ENCODE results near the gene RUNX2.

Gene RUNX2

DNA sequence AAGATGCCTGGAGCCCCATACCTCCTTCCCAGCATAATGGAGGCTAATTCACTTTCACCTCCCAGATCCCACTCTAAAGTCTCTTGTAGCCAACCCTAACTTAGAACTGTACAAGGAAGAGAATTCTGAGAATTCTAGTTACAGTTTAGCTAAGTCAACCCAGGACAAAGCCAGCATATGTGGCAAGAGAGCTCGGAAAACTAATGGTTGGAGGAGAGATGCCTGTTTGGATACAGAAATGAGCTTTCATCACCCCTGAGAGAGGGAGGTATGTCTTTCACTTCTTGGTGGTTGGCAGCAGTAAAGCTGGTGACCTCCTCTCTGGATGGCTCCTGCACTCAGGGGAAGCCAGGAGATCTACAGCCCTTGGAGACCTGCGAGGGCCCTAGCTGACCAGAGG, 302.2 kb downstream of the RUNX2 start:
- no peak for DNase-seq

DNA sequence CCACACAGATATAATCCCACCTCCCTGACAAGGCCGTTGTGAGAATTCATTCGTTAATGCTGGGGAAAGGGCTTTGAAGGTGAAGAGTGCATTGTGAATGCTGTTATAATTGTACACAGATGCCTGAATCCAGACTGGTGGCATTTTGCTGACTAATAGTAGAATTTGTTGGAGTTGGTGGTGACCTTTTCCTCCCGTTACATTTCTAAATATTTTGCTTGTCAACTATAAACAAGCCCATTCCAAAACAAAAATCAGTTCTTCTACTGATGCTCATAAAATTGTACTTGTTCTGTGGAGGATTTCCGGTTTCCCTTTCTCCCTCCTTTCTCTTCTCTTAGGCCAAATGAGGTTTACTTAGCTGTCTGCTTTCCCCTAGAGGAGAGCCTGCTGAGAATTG, 302.7 kb downstream of the RUNX2 start:
- no peak for DNase-seq

DNA sequence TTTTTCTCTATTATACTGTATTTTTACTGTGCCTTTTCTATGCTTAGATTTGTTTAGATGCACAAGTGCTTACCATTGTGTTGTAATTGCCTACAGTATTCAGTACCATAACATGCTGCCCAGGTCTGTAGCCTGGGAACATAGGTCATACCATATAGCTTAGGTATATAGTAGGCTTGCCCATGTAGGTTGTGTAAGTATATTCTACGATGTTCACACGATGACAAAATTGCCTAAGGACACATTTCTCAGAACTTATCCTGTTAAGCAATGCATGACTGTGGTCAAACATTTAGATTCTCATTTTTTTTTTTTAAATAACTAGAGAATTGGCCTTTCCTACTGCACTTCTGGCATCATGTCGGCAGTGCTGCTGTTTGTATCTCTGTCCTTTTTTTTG, 303.3 kb downstream of the RUNX2 start:
- no peak for DNase-seq

DNA sequence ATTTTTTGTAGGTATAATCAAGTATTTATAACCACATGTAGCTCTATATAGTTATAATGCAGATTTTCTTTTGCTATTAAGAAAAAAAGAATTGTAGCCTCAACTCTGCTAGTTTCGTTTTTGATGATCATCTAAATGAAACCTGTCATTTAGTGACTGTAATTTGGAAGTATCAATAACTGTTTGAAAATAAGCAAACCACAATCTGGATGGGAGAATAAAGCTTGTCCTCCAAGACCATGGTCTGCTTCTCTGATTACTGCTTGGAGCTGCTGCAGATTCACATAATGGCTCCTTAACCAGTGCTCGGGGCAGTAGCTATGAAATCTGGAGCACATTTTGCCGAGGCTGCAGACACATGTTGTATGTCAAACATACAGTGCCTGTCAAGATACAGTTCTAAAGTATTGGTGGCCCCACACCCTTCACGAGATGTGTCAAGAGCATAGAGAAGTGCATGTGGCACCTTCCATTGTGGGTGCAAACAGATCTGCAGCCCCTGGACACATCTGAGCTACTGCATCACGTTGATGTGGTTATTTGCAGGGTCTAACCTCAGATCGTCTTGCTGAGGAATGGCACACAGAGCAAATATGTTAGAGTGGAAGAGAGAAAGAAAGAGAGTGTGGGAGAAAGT, 305.3 kb downstream of the RUNX2 start:
- DNase-seq = no peak

DNA sequence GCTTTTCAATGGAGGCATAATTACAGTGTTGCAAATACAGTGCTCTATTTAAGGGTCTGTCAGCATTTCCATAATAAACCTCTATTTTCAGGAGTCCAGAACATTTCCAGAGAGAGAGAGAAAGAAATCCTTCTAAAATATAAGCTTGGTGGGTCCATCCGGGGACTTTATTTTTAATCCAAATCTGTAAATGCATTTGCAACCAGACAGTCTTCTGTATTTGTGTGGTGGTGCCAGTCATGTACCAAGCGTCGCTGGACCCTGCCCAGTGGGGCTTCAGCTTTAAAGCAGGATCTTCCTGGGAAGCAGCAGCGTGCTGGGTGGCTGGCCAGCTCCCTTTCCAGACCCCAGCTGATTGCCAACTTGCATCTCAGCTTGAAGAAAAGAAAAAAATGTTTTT, 306.1 kb downstream of the RUNX2 start:
- no peak for DNase-seq

DNA sequence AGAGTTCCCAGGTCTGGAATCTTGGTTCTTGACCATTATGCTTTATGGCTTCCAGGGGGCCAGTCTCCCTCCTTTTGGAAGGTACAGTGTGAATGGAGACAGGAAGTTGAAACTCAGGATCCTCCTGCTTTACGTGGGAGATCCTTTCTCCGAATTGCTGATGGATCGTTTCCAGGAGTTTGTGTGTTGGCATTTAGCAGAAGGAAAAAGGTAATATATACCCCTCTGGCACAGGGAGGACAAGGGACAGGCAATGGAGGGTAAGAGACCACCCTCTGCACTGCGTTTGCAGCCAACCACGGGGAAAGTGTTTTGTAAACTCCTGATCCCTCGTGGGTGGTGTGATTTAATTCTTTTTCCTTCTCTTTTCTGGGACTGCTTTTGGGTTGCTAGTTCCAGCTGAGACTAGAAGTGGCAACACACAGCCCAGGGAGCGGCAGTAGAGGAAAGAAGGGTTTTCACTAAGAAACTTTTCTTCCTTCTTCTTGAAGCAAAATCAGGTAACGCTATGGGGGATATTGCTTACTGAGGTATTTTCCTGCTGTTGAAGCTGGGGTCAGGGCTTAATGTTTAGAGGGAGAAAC, 307.2 kb downstream of the RUNX2 start:
- DNase-seq = no peak

DNA sequence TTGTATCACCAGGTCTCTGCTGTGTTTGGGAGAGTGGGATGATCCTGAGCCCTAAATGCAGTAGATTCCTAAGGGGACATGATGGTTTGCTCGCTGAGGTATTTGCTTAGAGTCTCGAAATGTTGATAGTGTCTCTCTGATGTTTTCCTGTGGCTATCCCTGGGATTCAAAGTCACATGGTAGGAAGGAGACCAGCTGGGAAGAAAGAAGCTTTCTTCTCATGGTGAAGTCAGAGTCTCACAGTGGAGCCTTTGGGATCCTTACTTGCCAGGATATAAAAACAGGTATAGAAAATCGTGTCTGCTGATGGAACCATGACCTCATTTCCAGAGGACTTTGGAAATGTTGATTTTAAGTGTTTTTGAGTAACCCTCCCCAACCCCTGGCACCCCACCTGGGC, 308.9 kb downstream of the RUNX2 start:
- no peak for DNase-seq

DNA sequence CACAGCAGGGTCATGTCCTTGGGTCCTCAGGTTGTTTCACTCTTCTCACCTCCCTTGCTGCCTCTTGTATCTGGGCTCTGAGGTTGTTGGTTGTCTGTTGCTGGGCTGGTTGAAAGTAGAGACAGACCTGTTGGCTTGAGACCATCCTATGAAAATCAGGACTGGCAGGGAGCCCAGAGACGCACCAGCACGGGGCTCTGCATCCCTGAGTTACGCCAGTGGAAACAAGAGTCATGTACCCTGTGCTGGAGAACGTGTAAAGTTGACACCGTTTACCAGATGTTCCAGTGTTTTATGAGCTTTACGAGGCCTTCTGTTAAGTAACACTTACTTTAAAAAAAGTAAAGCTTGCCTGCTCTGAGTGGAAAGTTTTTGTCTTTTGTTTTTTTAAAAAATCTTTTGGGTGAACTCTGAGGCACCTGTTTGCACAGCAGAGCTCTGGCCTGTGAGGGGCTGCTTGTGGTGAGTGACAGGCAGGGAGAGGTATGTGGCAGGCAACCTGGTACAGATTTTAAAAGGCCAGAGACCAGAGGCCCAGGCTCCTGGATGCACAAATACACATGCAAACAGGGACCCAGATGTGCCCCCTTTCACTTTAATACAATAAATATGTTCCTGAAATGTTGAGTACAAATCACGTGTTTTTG, 309.6 kb downstream of the RUNX2 start:
- no peak for DNase-seq

DNA sequence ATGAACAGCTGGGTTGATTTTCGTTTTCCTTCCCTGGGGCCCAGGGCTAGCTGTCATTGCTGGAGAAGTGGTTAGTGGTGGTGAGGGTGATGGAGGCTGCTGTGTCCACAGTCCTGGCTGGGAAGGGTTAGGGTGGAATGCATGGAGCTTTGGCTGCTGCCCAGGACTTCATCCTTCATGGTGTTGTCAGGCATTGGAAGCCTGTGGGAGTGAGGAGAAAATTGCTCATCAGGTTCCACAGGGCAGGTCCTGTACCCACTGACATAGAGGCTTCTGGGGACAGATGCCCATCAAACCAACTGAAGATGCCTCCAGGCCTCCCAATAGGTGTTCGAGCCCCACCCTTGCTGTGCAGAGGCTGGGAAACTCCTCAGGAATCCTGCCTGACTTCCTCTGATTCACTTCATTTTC, 312.0 kb downstream of the RUNX2 start:
- DNase-seq = no peak

DNA sequence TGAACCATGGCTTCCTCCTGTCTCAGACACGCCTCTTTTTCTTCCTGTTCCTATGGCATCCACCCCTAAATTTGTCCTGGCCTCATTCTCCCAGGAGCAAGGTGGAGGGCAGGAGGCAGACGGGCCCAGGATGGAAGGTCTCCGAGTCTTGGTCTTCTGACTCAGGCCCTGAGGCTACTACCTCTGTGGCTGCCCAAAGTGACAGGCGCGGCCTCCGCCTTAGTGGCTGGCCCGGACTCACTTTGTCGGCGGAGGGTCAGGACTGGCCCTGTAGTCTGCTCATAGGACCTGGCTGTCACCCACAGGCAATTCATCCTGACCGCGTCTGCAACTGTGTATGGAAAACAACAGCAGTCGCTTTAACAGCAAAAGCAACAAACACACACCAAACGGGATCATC, 312.7 kb downstream of the RUNX2 start:
- no peak for DNase-seq

DNA sequence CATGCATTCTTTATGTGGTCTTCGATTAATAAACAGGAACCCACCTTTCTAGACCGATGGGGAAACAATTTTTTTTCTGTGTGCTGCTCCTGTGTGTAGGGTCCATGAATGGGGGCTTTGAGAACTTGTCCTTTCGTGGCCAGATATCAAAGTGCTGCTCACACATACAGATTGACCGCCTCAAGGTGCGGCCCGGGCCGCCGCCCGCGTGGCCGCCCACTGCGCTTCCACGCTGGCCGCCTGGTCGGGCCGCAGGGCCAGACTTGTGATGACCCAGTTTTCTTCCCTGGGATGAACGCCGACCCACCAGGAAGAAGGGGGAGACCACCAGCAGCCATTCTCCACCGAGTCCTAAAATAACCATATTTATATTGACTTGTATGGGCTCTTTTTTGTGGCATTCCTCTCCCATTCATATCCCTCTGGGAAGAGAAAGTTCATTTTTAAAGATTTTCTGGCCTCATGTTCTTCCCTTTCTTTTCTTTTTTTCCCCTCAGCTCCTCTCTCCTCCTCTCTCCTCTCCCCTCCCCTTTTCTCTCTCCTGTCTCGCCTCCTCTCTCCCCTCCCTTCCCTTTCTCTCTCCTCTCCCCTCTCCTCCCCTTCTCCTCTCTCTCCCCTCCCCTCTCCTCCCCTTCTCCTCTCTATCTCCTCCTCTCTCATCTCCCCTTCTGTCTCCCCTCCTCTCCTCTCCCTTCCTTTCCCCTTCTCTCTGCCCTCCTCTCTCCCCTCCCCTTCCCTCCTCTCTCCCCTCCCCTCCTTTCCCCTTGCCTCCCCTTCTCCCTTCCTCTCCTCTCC, 314.4 kb downstream of the RUNX2 start:
- no peak for DNase-seq

DNA sequence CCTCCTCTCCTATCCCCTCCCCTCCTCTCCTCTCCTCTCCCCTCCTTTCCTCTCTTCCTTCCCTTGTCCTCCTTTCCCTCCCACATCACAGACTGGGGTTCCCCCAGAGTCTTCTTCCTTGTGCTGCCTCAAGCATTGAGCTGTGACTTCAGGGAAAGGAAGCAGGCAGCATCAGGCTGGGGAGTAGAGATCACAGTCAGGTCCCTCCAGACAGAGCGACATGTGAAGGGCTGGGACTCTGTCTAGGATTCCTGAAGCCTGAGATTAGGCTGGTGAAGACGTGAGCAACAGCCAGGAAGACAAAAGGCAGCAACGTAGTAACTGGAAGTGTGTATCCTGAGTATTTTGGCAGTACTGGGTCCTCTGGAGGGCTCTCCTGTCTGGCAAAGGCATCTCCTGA, 315.0 kb downstream of the RUNX2 start:
- DNase-seq = no peak

DNA sequence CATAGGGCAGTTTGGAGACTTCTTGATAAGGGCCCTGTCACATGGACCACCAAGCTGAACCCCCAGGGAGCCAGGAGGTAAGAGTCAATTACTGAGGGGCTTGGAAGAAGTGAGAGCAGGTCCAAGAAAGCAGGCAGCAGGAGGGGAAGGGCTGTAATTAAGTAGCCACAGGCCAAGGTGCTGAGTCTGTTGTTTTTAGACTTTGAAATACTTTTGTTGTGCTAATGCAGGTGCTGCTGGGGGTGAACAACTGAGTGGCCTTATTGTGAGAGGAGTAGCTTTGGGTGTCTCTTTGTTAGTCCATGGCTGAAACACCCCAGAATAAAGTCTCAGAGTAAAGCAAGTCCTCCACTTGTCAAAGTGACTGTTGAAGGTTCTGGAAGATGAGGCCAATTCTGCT, 316.6 kb downstream of the RUNX2 start:
- DNase-seq = no peak

DNA sequence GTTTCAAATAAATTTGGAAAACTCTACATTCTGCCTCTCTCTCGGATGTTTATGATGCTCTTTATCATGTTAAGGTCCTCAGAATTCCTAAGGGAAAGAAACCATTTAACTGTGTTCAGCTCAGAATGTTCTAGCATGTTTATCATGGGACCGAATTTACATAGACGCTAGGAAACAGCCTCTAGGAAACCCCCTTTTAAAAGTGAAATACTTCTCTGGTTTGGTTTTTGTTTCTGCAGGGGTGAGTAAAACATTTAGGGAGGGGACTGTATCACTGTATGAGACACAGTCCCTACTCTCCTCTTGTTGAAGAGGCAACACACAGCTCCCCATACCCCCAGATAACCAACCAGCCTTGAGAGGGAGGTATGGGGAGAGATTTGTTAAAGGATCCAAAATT, 317.2 kb downstream of the RUNX2 start:
- DNase-seq = no peak

DNA sequence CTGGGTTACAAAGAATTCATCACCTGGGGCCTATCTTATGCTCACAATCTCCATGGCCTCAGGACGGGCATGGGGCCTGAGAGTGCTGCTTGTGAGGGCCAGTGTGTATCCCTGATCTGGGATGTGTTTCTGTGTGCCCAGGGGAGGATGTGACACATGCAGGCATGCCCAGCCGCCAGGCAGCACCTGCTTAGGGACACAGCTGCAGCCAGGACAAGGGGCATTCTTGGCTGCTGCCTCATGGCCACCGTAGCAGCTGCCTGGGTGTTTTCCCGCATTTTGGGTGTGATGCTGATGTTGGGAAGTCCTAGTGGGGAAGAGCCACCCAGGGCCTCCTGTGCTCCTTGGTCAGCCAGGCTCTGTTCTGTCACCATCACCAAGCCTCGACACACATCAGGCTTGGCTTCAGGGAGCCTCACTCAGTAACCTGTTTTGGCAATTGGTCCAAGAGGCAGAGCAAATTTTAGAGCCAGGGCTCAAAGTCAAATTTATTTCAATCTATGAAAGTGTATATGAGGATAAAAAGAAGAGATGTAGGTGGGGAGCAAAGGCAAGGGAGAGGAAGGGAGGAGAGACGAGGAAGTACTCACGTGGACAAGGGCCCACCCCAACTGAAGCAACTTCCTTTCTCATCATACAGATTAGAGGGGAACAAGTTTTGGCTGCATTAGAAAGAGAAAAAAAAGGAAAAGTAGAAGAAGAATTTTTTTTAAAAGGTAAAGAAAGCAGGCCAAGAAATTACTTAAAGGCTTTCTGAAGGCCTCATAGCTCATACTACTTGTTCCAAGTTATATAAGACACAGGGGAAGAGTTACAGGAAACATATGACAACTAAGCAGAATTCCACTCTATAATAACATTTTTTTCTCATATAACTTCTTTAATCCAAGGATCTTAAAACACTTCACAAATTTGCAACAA, 319.5 kb downstream of the RUNX2 start:
- DNase-seq = no peak

DNA sequence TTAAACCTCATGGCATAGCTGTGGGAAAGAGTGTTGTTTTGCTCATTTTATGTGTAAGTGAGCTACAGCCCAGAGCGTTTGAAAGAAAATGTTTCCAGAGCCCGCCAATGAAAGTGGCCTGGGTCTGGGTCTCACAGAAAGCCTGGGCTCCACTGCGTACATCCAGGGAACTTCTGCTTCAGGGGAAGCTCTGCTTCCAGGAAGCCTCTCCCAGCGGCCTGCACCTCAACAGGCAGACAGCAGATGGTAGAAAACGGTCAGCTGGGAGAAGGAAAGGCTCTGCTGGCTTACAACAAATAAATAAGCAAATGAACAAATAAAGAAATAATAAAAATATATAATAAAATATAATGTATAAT, 320.1 kb downstream of the RUNX2 start:
- DNase-seq = no peak

DNA sequence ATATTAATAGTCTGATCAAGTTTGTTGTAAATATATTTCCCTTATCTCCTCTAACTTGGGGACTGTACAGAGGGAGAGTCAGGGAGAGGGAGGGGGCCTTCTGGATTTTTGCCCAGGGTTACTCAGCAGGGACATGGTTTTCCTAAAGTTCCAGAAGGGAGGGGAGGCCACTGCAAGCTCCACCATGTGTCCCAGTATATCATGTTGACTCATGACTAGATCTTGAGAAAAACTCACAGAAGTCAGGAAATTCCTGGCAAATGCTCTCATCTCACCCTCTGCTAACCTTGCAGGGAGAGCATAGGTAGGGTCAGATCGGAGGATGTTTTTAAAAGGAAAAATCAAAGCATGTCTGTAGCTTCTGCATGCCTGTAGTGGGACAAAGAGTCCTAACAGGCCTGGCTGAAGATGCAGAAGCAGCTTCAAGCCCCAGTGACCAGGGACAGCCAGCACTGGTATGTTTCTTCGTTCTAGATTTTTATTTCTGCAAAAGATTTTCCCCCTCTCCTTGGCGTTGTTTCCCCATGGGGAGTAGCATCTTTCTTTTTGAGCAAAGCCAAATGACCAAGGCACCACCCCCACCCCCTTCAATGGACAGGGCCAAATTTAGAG, 322.5 kb downstream of the RUNX2 start:
- no peak for DNase-seq

DNA sequence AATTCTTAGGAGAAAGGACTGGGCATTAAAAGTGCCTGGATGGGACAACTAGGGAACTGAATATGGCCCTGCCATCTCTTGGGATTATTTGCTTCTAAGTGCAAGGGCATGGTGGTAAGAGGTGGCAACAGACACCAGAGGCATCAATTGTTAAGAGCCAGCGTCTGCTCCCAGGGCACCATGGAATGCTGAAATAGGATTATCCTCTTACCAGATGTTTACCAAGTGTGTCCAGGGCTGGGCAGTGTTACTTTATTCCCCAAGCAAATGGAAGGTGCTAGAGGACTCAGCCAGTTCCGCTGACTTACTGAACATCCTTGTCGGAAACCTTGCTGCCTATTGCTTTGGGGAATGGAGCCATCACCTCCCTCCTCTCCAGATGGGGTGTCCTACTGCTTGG, 323.2 kb downstream of the RUNX2 start:
- DNase-seq = no peak

DNA sequence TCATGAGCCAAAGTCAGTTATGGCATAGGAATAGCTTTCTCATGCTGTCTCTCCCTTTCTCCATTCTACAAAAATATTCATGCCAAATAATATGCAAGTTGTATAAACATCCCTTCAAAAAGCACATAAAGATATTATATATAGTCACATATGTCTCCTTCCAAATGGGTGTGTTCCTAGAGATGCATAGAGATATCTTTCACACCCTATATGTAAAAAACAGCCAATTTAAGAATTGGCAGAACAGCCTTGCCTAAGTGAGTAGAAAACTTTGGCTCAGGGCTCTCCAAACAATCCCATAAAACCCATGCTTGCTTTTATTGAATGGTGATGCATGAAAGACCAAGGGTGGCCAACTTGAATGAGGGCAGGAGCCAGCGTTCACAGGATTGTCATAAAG, 324.3 kb downstream of the RUNX2 start:
- DNase-seq = no peak

DNA sequence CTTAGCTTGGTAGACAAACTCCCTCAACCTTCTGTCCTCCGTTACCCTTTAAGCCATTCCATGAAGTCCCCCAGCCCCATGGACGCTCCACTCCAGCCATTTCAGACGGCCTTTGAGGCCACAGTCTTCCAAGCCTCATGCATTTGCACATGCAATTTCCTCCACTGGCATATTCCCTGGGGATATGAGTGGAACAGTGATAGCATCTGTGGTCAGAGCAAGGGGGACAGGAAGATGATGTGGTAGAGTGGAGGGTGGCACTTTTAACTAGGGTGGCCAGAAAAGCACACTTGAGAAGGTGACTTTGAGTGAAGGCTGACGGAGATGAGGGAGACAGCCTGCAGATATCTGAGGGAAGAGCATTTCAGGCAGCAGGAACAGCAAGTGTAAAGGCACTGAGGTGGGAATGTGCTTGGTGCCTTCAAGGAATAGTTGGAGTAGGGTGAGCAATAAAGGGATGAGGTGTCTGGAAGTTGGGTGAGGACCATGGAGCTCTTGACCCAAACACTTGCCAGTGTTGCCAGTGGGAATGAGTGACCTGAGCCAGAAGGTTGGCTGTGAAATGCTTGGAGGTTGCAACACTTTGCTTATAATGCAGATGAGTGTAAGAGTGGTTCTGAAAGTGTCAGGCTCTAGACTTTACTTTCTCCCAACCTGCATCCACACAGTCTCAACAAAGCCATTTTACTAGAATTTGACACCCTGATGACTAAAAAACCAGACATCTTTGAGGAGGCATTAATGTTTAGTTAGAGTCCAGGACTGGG, 325.2 kb downstream of the RUNX2 start:
- no peak for DNase-seq

DNA sequence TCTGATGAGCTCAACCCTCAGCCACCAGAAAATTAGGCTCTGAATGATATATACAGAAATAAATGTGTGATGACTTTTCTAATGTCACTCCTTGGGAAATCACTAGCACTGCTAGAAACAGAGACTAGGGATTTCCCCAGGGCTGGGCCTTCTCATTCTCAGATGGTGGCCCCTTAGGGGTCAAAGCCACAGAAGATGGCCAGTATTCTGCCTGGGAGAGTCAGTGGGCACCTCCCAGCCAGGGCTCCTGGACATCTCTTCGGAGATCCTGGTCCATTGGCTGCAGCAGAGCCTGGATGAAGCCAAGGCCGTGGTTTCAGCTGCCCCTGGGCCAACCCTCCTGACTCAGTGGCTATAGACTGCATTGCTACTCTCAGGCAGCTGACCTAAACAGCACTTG, 326.5 kb downstream of the RUNX2 start:
- no peak for DNase-seq
